GM18858 (cell line): ENCODE measurements around the gene TLX1.

Experiments
- ATAC-seq: cut with Tn5 transposase; IDR thresholded peaks from one replicate; pipeline ENCODE4 v1.9.1; 2021; ENCODE audit not compliant: unreplicated experiment

The TLX1 gene

GRCh38 chr10:101133489-101134298 is 2.6 kb downstream of the TLX1 start:
- no peak for ATAC-seq

- no peak for ATAC-seq
These were observed 3.4 kb downstream of the TLX1 start for GRCh38 chr10:101134299-101135127.

- no peak for ATAC-seq
These were observed 4.3 kb downstream of the TLX1 start for GRCh38 chr10:101135141-101136006.

GRCh38 chr10:101136007-101136707 is 5.1 kb downstream of the TLX1 start:
- ATAC-seq = no peak

GRCh38 chr10:101136708-101137121 is 5.6 kb downstream of the TLX1 start:
- ATAC-seq = no peak

- no peak for ATAC-seq
These were observed 6.2 kb downstream of the TLX1 start for GRCh38 chr10:101137271-101137670.

GRCh38 chr10:101138788-101139420 is 7.8 kb downstream of the TLX1 start:
- ATAC-seq = no peak

- ATAC-seq = no peak
These were observed 8.4 kb downstream of the TLX1 start for GRCh38 chr10:101139421-101139911.

GRCh38 chr10:101140084-101140949 is 9.2 kb downstream of the TLX1 start:
- ATAC-seq = no peak

- ATAC-seq = no peak
These were observed 10.0 kb downstream of the TLX1 start for GRCh38 chr10:101140950-101141615.

- no peak for ATAC-seq
These were observed 10.8 kb downstream of the TLX1 start for GRCh38 chr10:101141616-101142532.

- no peak for ATAC-seq
These were observed 11.6 kb downstream of the TLX1 start for GRCh38 chr10:101142533-101143344.

- ATAC-seq = no peak
These were observed 12.2 kb downstream of the TLX1 start for GRCh38 chr10:101143345-101143630.

- ATAC-seq = no peak
These were observed 13.0 kb downstream of the TLX1 start for GRCh38 chr10:101144053-101144452.

GRCh38 chr10:101145145-101145544 is 14.0 kb downstream of the TLX1 start:
- ATAC-seq = no peak

GRCh38 chr10:101145750-101146391 is 14.8 kb downstream of the TLX1 start:
- ATAC-seq = no peak
